Measurements from ENCODE around the gene NTN1.

Gene NTN1

DNA sequence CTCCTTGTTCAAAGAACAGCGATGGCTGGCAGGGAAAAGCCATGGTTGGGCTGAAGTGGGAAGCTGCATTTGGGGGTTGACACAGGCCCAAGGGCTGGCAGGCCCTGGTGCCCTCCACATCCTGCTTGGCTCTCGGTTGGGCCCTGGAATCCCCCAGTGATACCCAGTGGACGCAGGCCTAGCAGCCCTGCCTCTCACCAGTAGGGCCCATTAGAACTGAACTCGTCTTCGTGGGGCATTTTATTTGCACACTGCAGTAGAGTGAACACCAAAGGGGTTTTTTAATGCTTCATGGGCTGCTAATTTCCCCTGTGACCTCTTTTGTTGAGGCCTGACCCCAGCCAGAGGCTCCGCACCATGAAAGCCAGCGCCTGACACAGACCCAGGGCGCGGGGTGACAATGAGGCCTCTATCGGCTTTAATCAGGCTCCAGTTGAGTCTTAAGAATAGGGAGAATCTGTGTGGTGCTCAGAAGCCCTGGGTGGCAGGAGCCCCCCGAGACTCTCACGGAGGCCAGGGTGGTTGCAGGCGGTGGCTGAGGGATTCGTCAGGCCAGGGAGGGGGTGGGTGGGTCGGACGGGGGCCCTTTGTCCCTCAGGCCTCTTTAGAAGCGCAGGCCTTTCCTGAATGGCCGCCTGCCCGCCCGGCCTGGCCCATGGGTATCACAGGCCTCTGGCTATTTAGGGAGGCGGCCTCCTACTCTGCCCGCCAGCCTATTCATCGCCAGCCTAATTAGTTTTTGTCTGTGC is 199.3 kb downstream of the NTN1 start:
- no peak for DNase-seq

DNA sequence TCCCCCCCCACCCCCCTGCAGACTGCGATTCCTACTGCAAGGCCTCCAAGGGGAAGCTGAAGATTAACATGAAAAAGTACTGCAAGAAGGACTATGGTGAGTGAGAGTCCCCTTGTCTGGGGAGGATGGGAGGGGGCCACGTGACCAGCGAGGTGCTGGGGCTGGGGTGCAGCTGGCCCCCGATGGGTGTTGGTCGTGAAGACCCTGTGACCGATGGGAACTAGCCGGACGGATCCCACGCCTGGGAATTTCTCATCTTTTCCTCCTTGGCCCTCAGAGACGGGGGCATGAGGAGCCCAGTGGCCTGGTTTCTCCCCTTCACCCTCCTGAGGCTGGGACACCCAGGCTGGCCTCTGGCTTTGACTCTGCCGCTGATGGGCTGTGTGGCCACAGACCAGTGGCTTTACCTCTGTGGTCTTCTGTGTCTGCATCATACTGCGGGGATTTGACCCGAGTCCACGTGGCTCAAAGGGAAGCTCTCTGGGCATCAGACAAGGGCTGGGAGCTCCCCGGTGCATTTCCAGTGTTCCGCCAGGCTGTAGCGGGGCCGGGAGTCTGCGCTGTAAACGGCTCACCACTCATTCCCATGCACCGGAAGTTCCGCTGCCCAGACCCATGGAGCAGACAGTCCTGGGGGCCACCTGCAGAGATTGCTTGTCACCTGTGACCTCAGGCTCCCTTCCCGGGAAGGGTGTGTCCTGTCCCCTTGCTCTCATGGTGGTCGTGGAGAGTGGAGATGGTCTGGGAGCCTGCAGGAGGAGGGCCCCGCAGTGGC is 200.0 kb downstream of the NTN1 start:
- DNase-seq = no peak

DNA sequence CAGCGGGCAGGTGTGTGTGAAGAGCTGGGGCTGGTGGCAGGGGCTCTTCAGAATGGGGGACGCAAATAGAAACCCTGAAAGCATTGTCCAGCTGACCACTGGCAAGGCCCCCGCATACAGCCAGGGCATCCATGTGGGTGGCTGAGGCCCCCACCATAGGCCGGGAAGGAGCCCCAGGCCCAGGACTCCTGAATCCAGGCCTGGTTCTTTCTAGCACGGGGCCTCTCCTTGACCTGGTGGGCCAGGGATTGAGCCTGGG is 200.5 kb downstream of the NTN1 start:
- no peak for DNase-seq

DNA sequence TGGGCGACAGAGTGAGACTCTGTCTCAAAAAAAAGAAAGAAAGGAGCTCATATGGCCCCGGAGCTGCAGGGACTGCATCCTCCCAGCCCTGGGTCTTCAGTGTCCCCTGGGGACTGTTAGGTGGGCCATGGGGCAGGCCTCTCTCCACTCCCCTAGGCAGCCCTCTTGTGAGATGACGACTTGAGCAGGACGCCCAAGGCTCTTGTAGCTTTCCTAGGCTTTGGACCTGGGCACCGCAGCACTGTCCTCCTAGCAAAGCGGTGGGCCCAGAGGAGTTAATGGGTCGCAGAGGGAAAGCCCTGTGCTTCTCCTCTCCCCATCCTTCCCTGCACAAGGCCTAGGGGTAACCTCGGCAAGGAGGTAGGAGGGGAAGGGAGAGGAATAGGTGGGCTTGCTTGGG is 202.2 kb downstream of the NTN1 start:
- DNase-seq = no peak

DNA sequence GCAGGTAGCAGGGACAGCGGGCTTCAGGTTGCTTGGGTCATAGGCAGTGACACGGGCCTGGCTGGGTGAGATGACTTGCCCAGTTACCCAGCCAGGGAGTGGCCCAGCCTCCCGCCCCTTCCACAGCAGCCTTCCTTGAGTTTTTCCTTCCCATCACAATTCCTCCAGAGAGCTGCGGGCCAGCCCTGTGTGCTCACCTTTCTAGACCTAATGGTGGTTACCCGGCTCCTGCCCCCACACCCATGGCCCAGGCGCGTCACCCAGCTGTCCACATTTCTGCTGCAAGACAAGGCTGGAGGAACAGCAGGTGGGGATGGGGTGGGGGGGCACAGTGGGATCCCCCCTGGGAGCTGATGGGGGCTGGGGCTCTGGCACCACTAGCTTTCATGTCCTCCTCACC is 203.2 kb downstream of the NTN1 start:
- DNase-seq = no peak

DNA sequence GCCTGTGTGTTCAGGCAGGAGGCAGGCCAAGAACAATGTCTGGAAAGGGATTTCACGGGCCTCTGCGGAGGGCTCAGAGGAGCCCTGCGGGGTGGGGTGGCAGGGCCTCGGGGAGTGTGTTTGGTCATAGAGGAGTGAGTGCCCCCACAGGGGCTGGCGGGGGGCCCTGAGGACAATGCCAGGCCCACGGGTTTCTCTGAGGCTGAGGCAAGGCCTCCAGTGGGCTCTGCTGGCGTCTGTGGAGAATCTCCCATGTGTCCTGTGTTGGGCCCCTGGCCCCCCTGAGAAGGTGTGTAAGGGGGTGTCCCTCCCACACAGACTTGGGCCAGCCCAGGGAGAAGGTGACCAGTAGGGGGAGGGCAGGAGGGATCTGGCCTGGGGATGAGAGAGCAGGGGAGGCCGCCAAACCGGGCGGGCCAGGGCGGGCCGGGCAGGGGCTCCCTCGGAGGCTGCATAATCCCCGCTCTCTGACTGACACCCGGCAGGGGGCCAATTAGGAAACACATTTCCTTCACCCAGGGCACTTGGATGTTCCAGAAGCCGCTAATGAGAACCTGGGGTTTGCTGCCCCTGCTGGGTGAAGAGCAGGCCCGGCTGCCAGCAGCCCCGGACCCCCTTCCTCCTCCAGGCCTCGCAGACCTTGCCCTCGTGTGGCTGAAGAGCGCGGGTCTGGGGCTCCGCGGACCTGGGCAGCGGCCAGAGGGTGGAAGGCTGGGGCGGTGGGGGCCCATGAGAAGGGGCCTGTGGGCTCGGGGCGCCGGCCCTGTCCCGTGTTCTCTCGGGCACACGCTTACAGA is 204.2 kb downstream of the NTN1 start:
- DNase-seq = no peak

DNA sequence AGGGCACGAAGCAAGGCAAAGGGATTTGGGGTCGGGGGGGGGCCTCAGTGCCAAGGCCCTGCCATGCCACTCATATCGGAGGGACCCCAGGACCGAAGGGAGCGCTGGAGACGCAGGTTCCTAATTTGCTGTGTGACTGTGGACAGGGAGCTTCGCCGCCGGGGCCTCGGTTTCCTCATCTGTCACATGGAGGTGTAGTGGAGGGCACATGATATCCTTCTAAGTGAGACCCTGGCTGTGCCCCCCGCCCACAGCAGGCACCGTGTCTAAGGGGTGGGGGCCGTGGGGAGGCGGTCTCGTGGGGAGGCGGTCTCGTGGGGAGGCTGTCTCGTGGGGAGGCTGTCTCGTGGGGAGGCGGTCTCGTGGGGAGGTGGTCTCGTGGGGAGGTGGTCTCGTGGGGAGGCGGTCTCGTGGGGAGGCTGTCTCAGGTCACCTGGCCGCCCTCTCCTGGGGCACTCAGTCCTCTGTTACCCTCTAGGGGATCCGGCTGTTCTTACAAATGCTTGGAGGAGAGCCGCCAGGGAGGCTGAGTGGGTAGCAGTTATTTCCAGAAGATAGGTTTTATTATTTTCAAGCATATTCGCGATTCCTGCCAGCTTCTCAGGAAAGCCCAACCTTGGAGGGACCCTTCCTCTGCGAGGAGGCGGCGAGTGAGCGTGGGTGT is 205.0 kb downstream of the NTN1 start:
- DNase-seq = no peak

DNA sequence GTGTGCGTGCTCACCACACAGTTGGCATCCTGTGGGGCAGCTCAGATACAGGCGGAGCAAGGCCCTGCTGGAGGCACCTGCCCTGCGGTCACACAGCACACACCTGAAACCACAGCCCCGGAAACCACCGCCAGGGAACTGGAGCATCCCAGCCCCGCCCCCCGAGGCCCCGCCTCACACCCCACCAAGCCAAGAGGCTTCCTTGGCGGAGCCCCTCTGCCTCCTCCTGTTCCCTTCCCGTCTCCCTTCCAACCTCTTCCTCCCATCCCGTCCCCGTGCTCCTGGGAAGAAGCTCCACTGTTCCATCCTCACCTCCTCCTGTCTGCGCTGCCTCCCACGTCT is 205.5 kb downstream of the NTN1 start:
- DNase-seq = no peak

DNA sequence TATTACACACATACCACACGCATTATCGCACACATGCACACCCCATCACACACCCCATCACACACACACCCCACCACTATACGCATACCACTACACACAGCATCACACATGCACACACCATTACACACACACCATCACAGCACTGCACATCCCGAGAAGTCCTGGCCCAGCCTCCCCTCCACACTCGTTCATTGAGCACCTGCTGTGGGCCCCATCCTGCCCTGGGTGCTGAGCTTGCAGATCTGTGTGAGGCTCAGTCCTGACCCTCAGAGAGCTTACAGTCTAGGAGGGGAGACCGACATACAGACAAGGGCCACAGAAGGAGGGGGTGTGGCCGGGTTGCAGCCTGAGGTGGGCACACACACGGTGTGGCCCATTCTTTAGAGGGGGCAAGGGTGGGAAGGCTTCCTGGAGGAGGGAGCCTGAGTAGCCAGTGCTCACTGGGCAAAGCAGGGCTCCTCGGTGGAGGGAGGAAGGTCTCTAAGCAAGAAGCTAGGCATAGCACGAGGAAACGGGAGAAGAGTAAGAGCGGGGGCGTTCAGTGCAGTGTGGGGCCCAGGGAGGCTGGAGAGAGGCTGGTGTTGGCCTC is 206.6 kb downstream of the NTN1 start:
- DNase-seq = no peak

DNA sequence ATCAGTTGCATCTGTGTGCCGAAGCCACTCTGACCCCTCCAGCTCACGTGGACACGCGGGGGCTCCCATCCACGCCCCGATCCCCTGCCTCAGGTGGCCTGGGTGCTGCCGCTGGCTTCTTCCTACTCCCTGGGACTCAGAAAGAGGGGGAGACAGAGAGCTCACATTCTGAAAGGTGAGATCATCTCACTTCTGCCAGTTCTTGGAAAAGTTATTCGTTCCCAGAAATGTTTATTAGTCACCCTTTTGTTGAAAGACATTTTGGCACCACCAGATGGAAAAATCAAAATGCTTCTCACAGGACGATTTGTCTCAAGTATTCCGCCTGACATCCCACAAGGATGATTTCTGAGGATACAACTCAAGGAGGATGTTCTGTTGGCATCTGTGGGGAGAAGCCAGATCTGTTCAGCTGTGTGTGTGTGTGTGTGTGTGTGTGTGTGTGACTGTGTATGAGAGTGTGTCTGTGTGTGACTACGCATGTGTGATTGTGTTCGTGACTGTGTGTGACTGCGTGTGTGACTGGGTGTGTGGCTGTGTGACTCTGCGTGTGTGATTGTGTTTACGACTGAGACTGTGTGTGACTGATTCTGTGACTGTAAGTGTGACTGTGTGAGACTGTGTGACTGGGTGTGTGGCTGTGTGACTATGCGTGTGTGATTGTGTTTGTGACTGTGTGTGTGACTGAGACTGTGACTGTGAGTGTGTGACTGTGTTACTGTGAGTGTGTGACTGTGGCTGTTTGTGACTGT is 207.3 kb downstream of the NTN1 start:
- DNase-seq = no peak

DNA sequence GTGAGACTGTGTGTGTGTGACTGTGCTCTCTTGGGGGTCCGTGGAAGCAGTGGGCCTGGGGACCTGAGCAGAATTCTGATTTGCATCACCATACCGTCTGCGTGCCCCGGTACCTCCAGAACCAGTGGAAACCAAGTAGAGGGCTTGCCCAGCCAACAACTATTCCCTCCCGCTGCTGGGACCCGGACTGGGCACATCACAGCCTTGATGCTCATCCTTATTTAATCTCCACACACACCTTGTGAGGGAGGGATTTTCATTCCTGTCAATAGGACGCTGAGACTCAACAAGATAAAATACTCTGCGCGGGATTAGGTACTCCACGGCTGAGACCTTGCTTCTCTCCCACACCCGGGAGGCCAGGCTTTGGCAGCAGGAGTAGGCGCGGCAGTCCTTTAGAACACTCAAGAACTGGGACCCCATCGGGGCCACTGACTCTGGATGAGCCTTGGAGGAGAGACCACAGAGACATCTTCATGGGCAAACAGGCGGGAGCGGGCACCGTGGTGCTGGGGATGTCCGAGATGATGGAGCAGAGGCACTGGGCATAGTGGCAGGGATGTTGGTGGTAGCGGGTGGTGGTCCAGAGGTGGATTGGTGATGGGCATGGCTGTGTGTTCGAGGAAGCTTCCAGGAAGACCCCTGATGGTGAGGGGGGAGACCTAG is 208.0 kb downstream of the NTN1 start:
- DNase-seq = no peak

DNA sequence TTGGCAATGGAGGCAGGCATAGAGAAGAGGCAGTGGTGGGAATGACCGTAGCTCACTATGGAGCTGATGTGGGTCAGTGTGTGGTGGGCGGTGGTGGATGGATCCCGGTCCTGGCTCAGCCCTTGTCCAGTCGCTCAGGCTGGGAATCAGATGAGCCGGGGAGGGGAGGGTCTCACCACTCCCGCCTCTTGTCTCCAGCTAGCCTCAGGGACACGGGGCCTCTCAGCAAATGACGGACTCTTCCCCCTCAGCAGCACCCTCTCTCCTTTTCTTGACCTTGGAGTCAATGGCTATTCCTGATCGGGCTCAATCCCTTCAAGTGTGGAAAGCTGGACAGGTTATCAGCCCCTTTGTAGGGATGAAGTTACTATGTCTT is 208.5 kb downstream of the NTN1 start:
- no peak for DNase-seq

DNA sequence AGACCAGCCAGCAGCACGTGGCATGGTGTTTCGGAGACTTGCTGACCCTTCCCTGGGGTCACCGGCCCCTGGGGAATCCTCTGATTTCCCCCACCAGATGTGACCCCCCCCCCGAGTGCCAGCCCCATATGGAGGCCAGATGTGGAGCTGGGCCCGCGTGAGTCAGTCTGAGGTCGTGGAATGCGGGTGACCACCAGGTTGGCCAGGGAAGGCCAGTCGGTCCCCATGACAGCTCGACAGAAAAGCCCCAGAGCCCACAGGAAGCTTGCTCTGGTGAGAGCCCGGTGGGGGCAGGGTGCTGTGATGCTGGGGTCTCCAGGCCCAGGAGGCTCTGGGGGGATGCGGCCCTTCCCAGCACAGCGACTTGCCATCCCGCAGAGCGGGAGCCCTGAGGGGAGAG is 209.0 kb downstream of the NTN1 start:
- no peak for DNase-seq

DNA sequence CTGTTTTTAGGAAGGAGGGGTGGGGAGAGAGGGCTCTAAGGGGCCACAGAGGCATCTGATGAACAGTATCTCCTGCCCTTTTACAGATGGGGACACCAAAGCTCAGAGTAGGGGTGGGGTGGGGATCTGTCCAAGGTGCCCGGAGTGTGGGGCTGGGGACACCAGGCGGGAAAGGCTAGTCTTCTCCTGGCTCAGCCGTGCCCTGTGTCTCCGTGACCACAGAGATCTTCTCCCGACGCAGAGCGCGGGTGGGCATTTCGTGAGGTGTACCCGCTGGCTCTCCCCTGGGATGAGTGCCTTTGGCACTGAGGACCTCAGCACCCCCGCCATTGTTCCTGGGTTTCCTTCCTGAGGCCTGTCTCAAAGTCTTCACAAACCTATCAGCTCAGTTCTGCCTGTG is 209.6 kb downstream of the NTN1 start:
- no peak for DNase-seq

DNA sequence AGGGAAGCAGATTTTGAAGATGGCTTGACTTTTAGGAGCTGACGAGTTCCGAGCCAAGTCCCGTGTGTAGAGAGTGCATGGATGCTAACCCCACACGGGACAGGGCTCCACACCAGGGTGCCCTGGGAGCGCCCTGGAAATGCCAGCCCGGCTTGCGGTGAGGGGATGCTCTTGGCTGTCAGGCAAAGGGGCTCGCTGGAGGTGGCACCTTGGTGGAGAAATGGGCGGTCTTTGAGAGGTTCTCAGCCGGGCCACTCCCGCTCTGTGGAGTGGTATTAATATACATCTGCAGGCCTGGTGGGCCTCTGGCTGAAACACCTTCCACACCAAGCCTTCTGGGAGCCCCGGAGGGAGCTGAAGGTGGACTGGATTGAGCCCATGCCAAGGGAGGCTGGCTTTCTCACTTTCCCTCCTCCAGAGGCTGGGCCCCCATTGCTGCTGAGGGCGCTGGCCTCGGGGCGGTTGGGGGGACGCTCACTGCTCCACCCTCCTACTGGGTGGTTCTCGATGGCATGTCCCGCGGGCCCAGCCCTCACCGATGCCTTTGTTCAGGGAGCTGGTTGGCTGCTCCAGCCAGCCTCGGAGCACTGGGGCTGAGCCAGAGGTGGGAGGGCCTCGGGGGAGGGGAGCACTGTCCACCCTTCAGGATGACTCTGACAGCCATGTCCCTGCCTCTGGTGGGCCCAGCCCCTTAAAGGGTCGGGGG is 210.3 kb downstream of the NTN1 start:
- no peak for DNase-seq

DNA sequence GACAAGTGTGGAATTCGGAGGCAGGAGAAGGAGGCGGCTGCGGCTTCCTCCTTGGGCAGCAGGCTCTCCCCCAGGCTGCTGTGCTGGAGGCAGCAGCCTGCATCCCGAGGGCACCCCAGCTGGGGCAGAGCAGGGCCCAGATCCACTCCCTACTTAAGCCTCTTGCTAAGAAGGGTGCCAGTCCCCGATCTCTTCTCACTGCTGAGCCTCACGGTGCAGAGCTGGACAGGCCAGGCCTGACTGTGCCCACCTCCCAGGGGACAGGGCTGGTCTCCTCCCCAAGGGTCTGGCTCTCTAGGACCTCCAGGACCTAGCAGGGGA is 210.8 kb downstream of the NTN1 start:
- DNase-seq = no peak

DNA sequence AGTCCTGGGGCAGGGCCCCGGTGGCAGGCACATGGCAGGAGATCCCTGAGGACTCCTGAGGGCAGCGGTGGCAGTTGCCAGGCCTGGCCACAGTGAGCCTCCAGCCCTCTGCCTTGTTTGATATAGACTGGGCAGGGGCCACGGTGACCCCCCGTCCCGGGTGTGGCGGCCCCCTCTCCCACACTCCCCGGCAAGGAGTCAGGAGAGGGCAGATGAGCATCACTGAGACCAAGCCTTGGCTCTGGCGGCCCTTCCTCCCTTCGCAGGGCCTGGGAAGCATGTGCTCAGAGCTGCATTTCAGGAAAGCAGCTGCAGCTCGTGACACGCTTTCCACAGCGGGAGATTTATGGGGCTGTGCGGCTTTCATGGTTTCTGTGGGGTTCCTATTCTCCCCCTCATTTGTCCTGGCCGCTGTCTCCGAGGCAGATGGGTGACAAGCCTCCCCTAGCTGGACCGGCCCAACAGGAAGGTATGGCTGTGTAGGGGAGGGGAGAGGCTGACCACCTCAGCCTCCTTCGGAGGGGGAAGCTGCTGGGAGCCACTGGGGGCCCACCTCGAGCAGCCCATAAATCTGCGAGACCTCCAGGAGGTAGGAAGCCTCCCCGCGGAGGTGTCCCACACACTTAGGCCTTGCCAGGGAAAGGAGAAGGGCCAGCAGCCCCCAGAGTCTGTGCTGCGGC is 211.4 kb downstream of the NTN1 start:
- no peak for DNase-seq

DNA sequence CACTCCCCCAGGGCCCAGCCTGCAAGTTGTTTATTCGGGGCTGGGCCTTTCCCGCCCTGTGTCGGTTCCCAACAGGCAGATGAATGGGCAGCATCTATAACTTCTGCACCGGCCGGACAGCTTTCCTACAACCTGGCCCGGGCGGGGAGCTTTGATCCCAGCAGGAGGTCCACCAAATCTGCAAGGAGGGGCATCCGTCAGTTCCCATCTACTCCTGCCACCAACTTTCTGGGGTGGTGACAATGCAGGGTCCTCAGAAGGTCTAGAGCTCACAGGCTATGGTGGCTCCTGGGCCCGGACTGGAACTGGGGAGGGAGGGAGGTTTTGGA is 211.9 kb downstream of the NTN1 start:
- DNase-seq = no peak

DNA sequence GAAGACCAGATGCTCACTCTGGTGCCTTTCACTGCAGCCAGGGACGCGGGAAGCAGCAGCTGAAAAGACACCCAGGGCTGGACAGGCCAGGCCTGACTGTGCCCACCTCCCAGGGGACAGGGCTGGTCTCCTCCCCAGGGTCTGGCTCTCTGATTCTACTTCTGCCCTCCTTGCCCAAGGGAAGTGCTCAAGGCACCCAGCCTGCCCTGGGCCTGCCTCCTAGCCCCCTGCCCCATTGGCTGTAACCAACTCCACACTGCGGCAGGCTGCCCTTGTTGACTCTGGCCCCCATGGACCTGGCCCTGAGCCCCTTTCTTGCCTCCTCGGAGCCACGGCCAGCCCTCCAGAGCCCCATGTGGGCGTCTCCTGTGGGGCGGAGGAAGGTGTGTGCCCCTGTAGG is 212.5 kb downstream of the NTN1 start:
- no peak for DNase-seq

DNA sequence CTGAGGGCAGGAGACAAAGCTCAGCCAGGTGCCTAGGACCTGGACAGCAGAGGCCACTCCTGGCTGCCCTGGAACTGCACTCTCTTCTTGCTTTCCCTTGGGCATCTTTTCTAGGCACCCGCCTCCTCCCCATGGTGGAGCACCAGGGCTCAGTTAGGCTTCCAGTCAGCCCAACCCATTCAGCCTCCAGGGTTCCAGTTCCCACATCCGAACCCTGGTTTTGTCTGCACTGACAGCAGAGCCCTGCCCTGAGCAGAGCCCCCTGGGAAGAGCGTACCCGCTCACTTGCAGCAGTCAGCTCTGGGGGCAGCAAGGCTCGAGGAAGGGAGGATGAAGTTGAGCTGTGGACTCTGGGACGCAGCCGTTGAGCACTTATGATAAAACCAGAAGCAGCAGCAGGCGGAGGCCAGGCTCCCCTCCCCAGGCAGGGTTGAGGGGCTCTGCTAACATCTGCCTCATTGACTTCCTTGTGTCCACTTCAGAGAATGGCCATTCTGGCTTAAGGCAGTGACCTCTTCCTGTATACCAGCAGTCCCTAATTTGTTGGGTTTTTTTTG is 213.2 kb downstream of the NTN1 start:
- no peak for DNase-seq

DNA sequence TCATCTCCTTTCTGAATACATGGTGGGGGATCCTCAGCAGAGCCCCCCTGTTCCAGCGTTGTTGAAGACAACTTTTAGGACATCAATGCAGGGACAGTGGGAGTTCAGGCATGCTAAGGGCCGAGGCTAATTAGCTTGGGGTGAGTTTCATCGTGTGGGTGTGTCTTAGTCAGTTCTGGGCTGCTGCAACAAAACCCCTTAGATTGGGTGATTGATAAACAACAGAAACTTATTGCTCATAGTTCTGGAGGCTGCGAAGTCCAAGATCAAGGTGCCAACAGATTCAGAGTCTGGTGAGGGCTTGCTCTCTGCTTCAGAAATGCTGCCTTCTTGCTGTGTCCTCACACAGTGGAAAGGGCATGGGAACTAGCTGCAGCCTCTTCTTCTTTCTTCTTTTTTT is 214.0 kb downstream of the NTN1 start:
- no peak for DNase-seq

Data from NCI-H446 (cell line).